ENCODE data around the gene DHRS3. TPM values are rescaled to one million over a fixed set of nuclear protein-coding genes. Genes with fewer than 3 reads are reported as not detected.

The DHRS3 gene
- total and polyA plus RNA-seq, 2 of the 13 experiments (the other 11 are each of a cell fraction or from before 2014, with no cell fraction given) = 48.5 to 90.5 TPM

- no peak for TF ChIP-seq ZNF101 (CRISPR knock-in tag; IDR thresholded peaks at IDR 0.05; ENCODE audit: borderline replicate concordance, low read depth)
- TF ChIP-seq RXRA (CRISPR knock-in tag; IDR thresholded peaks at IDR 0.05) = peak; percentile 2; the same call in 1 of the 2 replicates
- TF ChIP-seq ZNF687 (CRISPR knock-in tag; IDR thresholded peaks at IDR 0.05) = peak; percentile 49; the same call in 1 of the 2 replicates
- no peak for TF ChIP-seq ARNTL (CRISPR knock-in tag; IDR thresholded peaks at IDR 0.05)
- peak; percentile 68 for TF ChIP-seq RARA (CRISPR knock-in tag; IDR thresholded peaks at IDR 0.05)
- no peak for TF ChIP-seq POLR2AphosphoS2 (IDR thresholded peaks at IDR 0.05; ENCODE audit: low read depth, low read length)
- TF ChIP-seq NR2C2 (CRISPR knock-in tag; IDR thresholded peaks at IDR 0.05; ENCODE audit: borderline replicate concordance) = no peak
- TF ChIP-seq ZNF720 (CRISPR knock-in tag; IDR thresholded peaks at IDR 0.05) = no peak
- TF ChIP-seq ZSCAN9 (CRISPR knock-in tag; IDR thresholded peaks at IDR 0.05; ENCODE audit: borderline replicate concordance) = no peak
- TF ChIP-seq ZBTB38 (CRISPR knock-in tag; IDR thresholded peaks at IDR 0.05) = peak; percentile 1; the same call in 1 of the 2 replicates
- no peak for TF ChIP-seq GATAD1 (CRISPR knock-in tag; IDR thresholded peaks at IDR 0.05)
- TF ChIP-seq ZNF772 (CRISPR knock-in tag; IDR thresholded peaks at IDR 0.05) = no peak
- TF ChIP-seq ZNF431 (CRISPR knock-in tag; IDR thresholded peaks at IDR 0.05; ENCODE audit: borderline replicate concordance, low read depth) = no peak
- no peak for TF ChIP-seq ZNF703 (CRISPR knock-in tag; IDR thresholded peaks at IDR 0.05; ENCODE audit: borderline replicate concordance)
- TF ChIP-seq PRPF4 (IDR thresholded peaks at IDR 0.05; ENCODE audit: low read depth, low read length, poor library complexity, severe bottlenecking) = no peak
- no peak for TF ChIP-seq HIVEP1 (CRISPR knock-in tag; IDR thresholded peaks at IDR 0.05)
- TF ChIP-seq TRIM22 (IDR thresholded peaks at IDR 0.05) = no peak
- TF ChIP-seq ZNF616 (CRISPR knock-in tag; IDR thresholded peaks at IDR 0.05; ENCODE audit: low read depth) = no peak
- peak; percentile 42; the same call in 1 of the 2 replicates for TF ChIP-seq ZNF263 (CRISPR knock-in tag; IDR thresholded peaks at IDR 0.05)
- TF ChIP-seq FOXA1 (IDR thresholded peaks at IDR 0.05) = no peak
- TF ChIP-seq FOXA1 (CRISPR knock-in tag; IDR thresholded peaks at IDR 0.05) = no peak
- TF ChIP-seq HDAC6 (IDR thresholded peaks at IDR 0.05; ENCODE audit: low read depth, low read length) = no peak
- no peak for TF ChIP-seq TAF15 (IDR thresholded peaks at IDR 0.05; ENCODE audit: low read depth, low read length, poor library complexity, severe bottlenecking)
- no peak for TF ChIP-seq CSRNP1 (CRISPR knock-in tag; IDR thresholded peaks at IDR 0.05)
- no peak for TF ChIP-seq SRY (CRISPR knock-in tag; IDR thresholded peaks at IDR 0.05)
Observed at GRCh38 chr1:12541274-12542137, 76.5 kb downstream of the DHRS3 start (continued).
